HepG2 (cell line): ENCODE data around the gene THAP3. TPM values are rescaled to one million over a fixed set of nuclear protein-coding genes. Genes with fewer than 3 reads are reported as not detected.
A peak's percentile ranks its signal among the peaks of the same experiment; 100 is the strongest.

Experiments used
- CCAR2 ChIP-seq: fragments of 200-400 bp; formaldehyde crosslinking; optimal IDR thresholded peaks from 2 replicates; pipeline ENCODE3; 2018; ENCODE audit warnings: low read depth, mild to moderate bottlenecking, low read length, moderate library complexity
- CHD2 ChIP-seq: IDR thresholded peaks from 2 replicates; pipeline ENCODE4 v1.6.1; 2011; ENCODE audit warnings: low read depth, low read length, improper control_type of control experiment
- FOXA3 ChIP-seq: IDR thresholded peaks from 2 replicates; pipeline ENCODE4 v1.6.1; 2016; ENCODE audit warnings: missing genetic modification reagents, missing compliant biosample characterization
- FOXP1 ChIP-seq, 2 experiments: fragments of 450-650 bp in 1 of 2; IDR thresholded peaks; 2 replicates each; pipeline ENCODE4 v1.6.1; 2017 to 2018; ENCODE audit warnings: antibody characterized with exemption in 1 of 2
- HDAC6 ChIP-seq: fragments of 200-600 bp; sonication (generic); IDR thresholded peaks from 2 replicates; pipeline ENCODE4 v1.7.0; 2017; ENCODE audit warnings: mild to moderate bottlenecking, antibody characterized with exemption, low read length, low read depth
- HNRNPH1 ChIP-seq: fragments of 200-400 bp; formaldehyde crosslinking; optimal IDR thresholded peaks from 2 replicates; pipeline ENCODE3; 2017; ENCODE audit warnings: mild to moderate bottlenecking, low read depth, low read length
- HOXA7 ChIP-seq: sonication (generic); formaldehyde crosslinking; IDR thresholded peaks from 2 replicates; pipeline ENCODE4 v1.8.1; 2022; ENCODE audit warnings: mild to moderate bottlenecking, missing genetic modification reagents, moderate library complexity
- JUNB ChIP-seq: sonication (generic); formaldehyde crosslinking; IDR thresholded peaks from 2 replicates; pipeline ENCODE4 v1.8.0; 2022; ENCODE audit warnings: missing genetic modification reagents, mild to moderate bottlenecking, borderline replicate concordance
- KDM2A ChIP-seq: sonication (generic); formaldehyde crosslinking; IDR thresholded peaks from 2 replicates; pipeline ENCODE4 v1.4.0; 2020; ENCODE audit warnings: low read depth, missing genetic modification reagents, borderline replicate concordance
- KLF11 ChIP-seq: IDR thresholded peaks from 2 replicates; pipeline ENCODE4 v1.6.1; 2016; ENCODE audit warnings: missing compliant biosample characterization
- NR2C2 ChIP-seq: sonication (generic); formaldehyde crosslinking; IDR thresholded peaks from 2 replicates; pipeline ENCODE4 v1.4.0; 2020; ENCODE audit warnings: missing genetic modification reagents, mild to moderate bottlenecking, moderate library complexity, borderline replicate concordance
- POGZ ChIP-seq: sonication (generic); formaldehyde crosslinking; IDR thresholded peaks from 2 replicates; pipeline ENCODE4 v1.4.0; 2020; ENCODE audit warnings: mild to moderate bottlenecking, missing genetic modification reagents
- POLR2AphosphoS2 ChIP-seq: IDR thresholded peaks from 2 replicates; pipeline ENCODE4 v1.6.1; 2011; ENCODE audit warnings: low read depth, low read length, improper control_type of control experiment
- RARG ChIP-seq: sonication (generic); formaldehyde crosslinking; IDR thresholded peaks from 2 replicates; pipeline ENCODE4 v1.4.0; 2020; ENCODE audit warnings: low read depth, mild to moderate bottlenecking, missing genetic modification reagents
- RFXANK ChIP-seq: IDR thresholded peaks from 2 replicates; pipeline ENCODE4 v1.6.1; 2016
- RORA ChIP-seq: sonication (generic); formaldehyde crosslinking; IDR thresholded peaks from 2 replicates; pipeline ENCODE4 v1.5.0; 2020; ENCODE audit warnings: mild to moderate bottlenecking, missing genetic modification reagents, moderate library complexity
- SP140L ChIP-seq: sonication (generic); formaldehyde crosslinking; IDR thresholded peaks from 2 replicates; pipeline ENCODE4 v1.4.0; 2020; ENCODE audit warnings: missing genetic modification reagents, borderline replicate concordance
- TMF1 ChIP-seq: sonication (generic); formaldehyde crosslinking; IDR thresholded peaks from 2 replicates; pipeline ENCODE4 v1.8.1; 2022; ENCODE audit warnings: low read depth, missing genetic modification reagents
- TRIM22 ChIP-seq: fragments of 450-650 bp; IDR thresholded peaks from 2 replicates; pipeline ENCODE4 v1.6.1; 2017
- ZBTB3 ChIP-seq: sonication (generic); formaldehyde crosslinking; IDR thresholded peaks from 2 replicates; pipeline ENCODE4 v1.4.0; 2020; ENCODE audit warnings: low read depth, mild to moderate bottlenecking, moderate library complexity, missing genetic modification reagents, borderline replicate concordance
- ZNF256 ChIP-seq: sonication (generic); formaldehyde crosslinking; conservative IDR thresholded peaks from 2 replicates; pipeline ENCODE4 v1.4.0; 2020; ENCODE audit warnings: missing genetic modification reagents
- ZNF629 ChIP-seq: sonication (generic); formaldehyde crosslinking; conservative IDR thresholded peaks from 2 replicates; pipeline ENCODE4 v1.5.0; 2020; ENCODE audit warnings: missing genetic modification reagents
- ZNF720 ChIP-seq: sonication (generic); formaldehyde crosslinking; IDR thresholded peaks from 2 replicates; pipeline ENCODE4 v1.4.0; 2020; ENCODE audit warnings: missing genetic modification reagents
- ZSCAN9 ChIP-seq: IDR thresholded peaks from 2 replicates; pipeline ENCODE4 v1.6.1; 2016; ENCODE audit warnings: borderline replicate concordance
- polyA plus RNA-seq, 8 experiments: library from polyadenylated mRNA; depleted of rRNA in 3 of 8; stranded (reverse) in 7 of 8; unstranded in 1 of 8; fragments of >200 nt; fragmentation: Illumina TruSeq in 4 of 8; extraction: Trizol in 4 of 8; gene quantifications; 2 replicates each; pipeline versions ENCODE4 v1.2.1 to v1.2.3, GENCODE V29; 2011 to 2016; ENCODE audit warnings: low read depth in 4 of 8, missing spikeins in 1 of 8, mixed read lengths in 1 of 8; ENCODE audit not compliant: insufficient read depth in 1 of 8
- total RNA-seq, 5 experiments: library from RNA; depleted of rRNA; stranded (reverse); fragments of >200 nt; fragmentation: Illumina TruSeq; extraction: Trizol; gene quantifications; 2 replicates each; pipeline ENCODE4 v1.2.3, GENCODE V29; 2016; ENCODE audit warnings: low read depth in 1 of 5
- TF ChIP-seq, protein P1 (sequence below): sonication (generic); formaldehyde crosslinking; conservative IDR thresholded peaks from 2 replicates; pipeline ENCODE4 v1.8.0; 2022; ENCODE audit warnings: missing genetic modification reagents
- TF ChIP-seq, protein P2 (sequence below): sonication (generic); formaldehyde crosslinking; IDR thresholded peaks from 2 replicates; pipeline ENCODE4 v1.4.0; 2020; ENCODE audit warnings: missing genetic modification reagents
- TF ChIP-seq, protein P3 (sequence below): IDR thresholded peaks from 2 replicates; pipeline ENCODE4 v1.6.1; 2016; ENCODE audit warnings: missing compliant biosample characterization, missing genetic modification reagents, borderline replicate concordance

THAP3 gene
- total and polyA plus RNA-seq, 2 of the 13 experiments (the other 11 are each of a cell fraction or from before 2014, with no cell fraction given): 10.3 to 14.9 TPM

- TF ChIP-seq, protein P1, sequence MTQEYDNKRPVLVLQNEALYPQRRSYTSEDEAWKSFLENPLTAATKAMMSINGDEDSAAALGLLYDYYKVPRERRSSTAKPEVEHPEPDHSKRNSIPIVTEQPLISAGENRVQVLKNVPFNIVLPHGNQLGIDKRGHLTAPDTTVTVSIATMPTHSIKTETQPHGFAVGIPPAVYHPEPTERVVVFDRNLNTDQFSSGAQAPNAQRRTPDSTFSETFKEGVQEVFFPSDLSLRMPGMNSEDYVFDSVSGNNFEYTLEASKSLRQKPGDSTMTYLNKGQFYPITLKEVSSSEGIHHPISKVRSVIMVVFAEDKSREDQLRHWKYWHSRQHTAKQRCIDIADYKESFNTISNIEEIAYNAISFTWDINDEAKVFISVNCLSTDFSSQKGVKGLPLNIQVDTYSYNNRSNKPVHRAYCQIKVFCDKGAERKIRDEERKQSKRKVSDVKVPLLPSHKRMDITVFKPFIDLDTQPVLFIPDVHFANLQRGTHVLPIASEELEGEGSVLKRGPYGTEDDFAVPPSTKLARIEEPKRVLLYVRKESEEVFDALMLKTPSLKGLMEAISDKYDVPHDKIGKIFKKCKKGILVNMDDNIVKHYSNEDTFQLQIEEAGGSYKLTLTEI: no peak
- no peak for TF ChIP-seq FOXP1 (IDR thresholded peaks at IDR 0.05)
- peak; percentile 41; the same call in 1 of the 2 replicates for TF ChIP-seq FOXP1 (CRISPR knock-in tag; IDR thresholded peaks at IDR 0.05)
- TF ChIP-seq ZNF629 (CRISPR knock-in tag): no peak
- no peak for TF ChIP-seq TRIM22
- TF ChIP-seq HDAC6: no peak
- TF ChIP-seq TMF1 (CRISPR knock-in tag): no peak; the same call in 1 of the 2 replicates
- TF ChIP-seq NR2C2 (CRISPR knock-in tag): peak; percentile 33; the same call in 1 of the 2 replicates
- TF ChIP-seq ZNF256 (CRISPR knock-in tag): no peak
- TF ChIP-seq SP140L (CRISPR knock-in tag): no peak; the same call in 1 of the 2 replicates
- no peak for TF ChIP-seq RARG (CRISPR knock-in tag)
- no peak for TF ChIP-seq CCAR2
- TF ChIP-seq, protein P2, sequence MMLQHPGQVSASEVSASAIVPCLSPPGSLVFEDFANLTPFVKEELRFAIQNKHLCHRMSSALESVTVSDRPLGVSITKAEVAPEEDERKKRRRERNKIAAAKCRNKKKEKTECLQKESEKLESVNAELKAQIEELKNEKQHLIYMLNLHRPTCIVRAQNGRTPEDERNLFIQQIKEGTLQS (CRISPR knock-in tag): no peak
- TF ChIP-seq, protein P3, sequence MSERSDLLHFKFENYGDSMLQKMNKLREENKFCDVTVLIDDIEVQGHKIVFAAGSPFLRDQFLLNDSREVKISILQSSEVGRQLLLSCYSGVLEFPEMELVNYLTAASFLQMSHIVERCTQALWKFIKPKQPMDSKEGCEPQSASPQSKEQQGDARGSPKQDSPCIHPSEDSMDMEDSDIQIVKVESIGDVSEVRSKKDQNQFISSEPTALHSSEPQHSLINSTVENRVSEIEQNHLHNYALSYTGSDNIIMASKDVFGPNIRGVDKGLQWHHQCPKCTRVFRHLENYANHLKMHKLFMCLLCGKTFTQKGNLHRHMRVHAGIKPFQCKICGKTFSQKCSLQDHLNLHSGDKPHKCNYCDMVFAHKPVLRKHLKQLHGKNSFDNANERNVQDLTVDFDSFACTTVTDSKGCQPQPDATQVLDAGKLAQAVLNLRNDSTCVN (CRISPR knock-in tag): no peak
- TF ChIP-seq FOXA3 (CRISPR knock-in tag): peak; percentile 52; the same call in 1 of the 2 replicates
- TF ChIP-seq ZNF720 (CRISPR knock-in tag): no peak
- TF ChIP-seq RFXANK (CRISPR knock-in tag): 0 out of 2 replicates have a peak, but pooled peaks have one; percentile 28
- TF ChIP-seq HOXA7 (CRISPR knock-in tag): no peak
- peak; percentile 76 for TF ChIP-seq KDM2A
- TF ChIP-seq ZSCAN9 (CRISPR knock-in tag): peak; percentile 88
- no peak for TF ChIP-seq ZBTB3
- no peak; the same call in 1 of the 2 replicates for TF ChIP-seq POLR2AphosphoS2
- no peak for TF ChIP-seq JUNB (CRISPR knock-in tag)
- no peak for TF ChIP-seq POGZ (CRISPR knock-in tag)
- TF ChIP-seq RORA (CRISPR knock-in tag): no peak
- no peak for TF ChIP-seq CHD2
- no peak for TF ChIP-seq HNRNPH1
- no peak for TF ChIP-seq KLF11 (CRISPR knock-in tag)
Measured at GRCh38 chr1:6603915-6604558, 20.6 kb upstream of the THAP3 start (continued).
